ENCODE measurements around the gene CCDC12. TPM values are rescaled to one million over a fixed set of nuclear protein-coding genes. Genes with fewer than 3 reads are reported as not detected.

CCDC12 gene
- total and polyA plus RNA-seq, 8 donors = 34.7 to 57.9 (median 46.1) TPM

DNA sequence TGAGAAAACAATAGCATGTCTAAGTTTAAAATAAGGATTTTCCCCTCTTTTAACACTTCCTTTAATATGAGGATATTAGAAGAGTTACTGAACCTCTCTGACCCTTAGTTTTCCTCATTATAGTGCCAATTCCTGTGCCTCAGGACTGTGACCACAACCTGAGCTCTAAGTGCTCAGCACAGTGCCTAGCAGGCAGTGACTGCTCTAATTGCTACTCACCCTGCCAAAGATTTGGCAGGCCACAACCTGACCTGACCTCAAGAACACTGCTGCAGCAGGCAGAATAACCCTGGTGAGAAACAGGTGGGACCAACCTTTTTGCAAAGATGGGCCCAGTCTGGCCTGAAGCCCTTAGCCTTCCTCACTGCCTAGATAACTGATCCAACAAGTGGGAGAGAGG, 38.6 kb upstream of the CCDC12 start:
- Histone ChIP-seq H3K27ac (no peak overlapping the region), H3K4me3 (no peak overlapping the region), H3K36me3 (peaks cover 0 to 72% of the 10 kb centered on the region in 2 donors), H3K4me1 (peaks cover 17 to 37% of the 10 kb centered on the region in 2 donors), H3K27me3 (no peaks in the 10 kb centered on the region), H3K9me3 (no peaks in the 10 kb centered on the region)
- DNase-seq (no peak), ATAC-seq (no peak)
- intact Hi-C loops (cut with DNase I) = no loop called here
- no peak for TF ChIP-seq CTCF (IDR thresholded peaks at IDR 0.05)

GRCh38 chr3:47014036-47014435, 37.5 kb upstream of the CCDC12 start:
- TF ChIP-seq CTCF (IDR thresholded peaks at IDR 0.05) = no peak
- DNase-seq = no peak

GRCh38 chr3:47013231-47013630, 36.7 kb upstream of the CCDC12 start:
- H3K4me1 ChIP-seq = peaks cover 20 to 39% of the 10 kb centered on the region in 2 donors
- peaks cover 0 to 75% of the 10 kb centered on the region in 2 donors for H3K36me3 ChIP-seq
- TF ChIP-seq CTCF (IDR thresholded peaks at IDR 0.05) = no peak
- ATAC-seq (no peak), DNase-seq (peak in 1 of 4 donors; percentile 32)
- no peaks in the 10 kb centered on the region for H3K9me3 ChIP-seq
- no peak overlapping the region for H3K27ac ChIP-seq
- no peaks in the 10 kb centered on the region for H3K27me3 ChIP-seq
- no peak overlapping the region for H3K4me3 ChIP-seq
- intact Hi-C loops (cut with DNase I) = no loop called here

More at GRCh38 chr3:47014036-47014435, 37.5 kb upstream of the CCDC12 start:
- H3K4me3 ChIP-seq = no peak overlapping the region
- peaks cover 20 to 38% of the 10 kb centered on the region in 2 donors for H3K4me1 ChIP-seq
- no peaks in the 10 kb centered on the region for H3K27me3 ChIP-seq
- no peaks in the 10 kb centered on the region for H3K9me3 ChIP-seq
- intact Hi-C loops (cut with DNase I) = no loop called here
- H3K27ac ChIP-seq = no peak overlapping the region
- H3K36me3 ChIP-seq = peaks cover 0 to 72% of the 10 kb centered on the region in 2 donors
- ATAC-seq = no peak

GRCh38 chr3:47012342-47013230, 36.0 kb upstream of the CCDC12 start:
- Histone ChIP-seq H3K9me3 (no peaks in the 10 kb centered on the region), H3K36me3 (peaks cover 0 to 81% of the 10 kb centered on the region in 2 donors), H3K4me3 (no peak overlapping the region), H3K4me1 (peaks cover 17 to 35% of the 10 kb centered on the region in 2 donors), H3K27me3 (no peaks in the 10 kb centered on the region), H3K27ac (no peak overlapping the region)
- no peak for TF ChIP-seq CTCF (IDR thresholded peaks at IDR 0.05)
- peak in 2 of 4 donors; percentile 27 to 63 for DNase-seq
- no peak for ATAC-seq
- intact Hi-C loops (cut with DNase I) = no loop called here

- peak overlapping the region in 1 of 2 donors; percentile 82 for H3K27ac ChIP-seq
- no peak for ATAC-seq
- H3K9me3 ChIP-seq = no peaks in the 10 kb centered on the region
- no peaks in the 10 kb centered on the region for H3K27me3 ChIP-seq
- TF ChIP-seq CTCF (IDR thresholded peaks at IDR 0.05) = no peak
- no peak overlapping the region for H3K4me3 ChIP-seq
- peaks cover 0 to 81% of the 10 kb centered on the region in 2 donors for H3K36me3 ChIP-seq
- peaks cover 8 to 23% of the 10 kb centered on the region in 2 donors for H3K4me1 ChIP-seq
- peak in 1 of 4 donors; percentile 24 for DNase-seq
- intact Hi-C loops (cut with DNase I) = no loop called here
Measured at GRCh38 chr3:47011371-47011770, 34.8 kb upstream of the CCDC12 start.
